Fibroblast of lung (primary cell): ENCODE results near the gene PEPD. TPM values are rescaled to one million over a fixed set of nuclear protein-coding genes. Genes with fewer than 3 reads are reported as not detected.

Source experiments
- DNase-seq, 2 donors: peaks; one replicate each; pipeline versions ENCODE4 v3.0.0 to v3.0.0-alpha.2; 2010; ENCODE audit warnings: low read depth in 2 of 2
- H2AFZ ChIP-seq: 2 replicates; pipeline ENCODE4 v1.5.1; 2012; ENCODE audit warnings: low read length, control low read depth, inconsistent platforms
- H3K27ac ChIP-seq: 2 replicates; pipeline ENCODE4 v1.5.1; 2011; ENCODE audit warnings: low read length, control low read depth; ENCODE audit not compliant: insufficient read depth
- H3K27me3 ChIP-seq: 2 replicates; pipeline ENCODE4 v1.5.1; 2011; ENCODE audit warnings: mild to moderate bottlenecking, low read length; ENCODE audit not compliant: control insufficient read depth, insufficient read depth
- H3K36me3 ChIP-seq: 2 replicates; pipeline ENCODE4 v1.5.1; 2011; ENCODE audit warnings: low read length; ENCODE audit not compliant: control insufficient read depth, insufficient read depth
- H3K4me1 ChIP-seq: 2 replicates; pipeline ENCODE4 v1.5.1; 2011; ENCODE audit warnings: low read length; ENCODE audit not compliant: control insufficient read depth, insufficient read depth; ENCODE audit errors: extremely low read depth
- H3K4me2 ChIP-seq: 2 replicates; pipeline ENCODE4 v1.5.1; 2011; ENCODE audit warnings: low read length, control low read depth; ENCODE audit not compliant: insufficient read depth; ENCODE audit errors: extremely low read depth
- H3K4me3 ChIP-seq, 4 experiments: fragments of 200-600 bp in 1 of 4; sonication (generic) in 1 of 4; replicated peaks in 1 of 4; 2 replicates each; pipeline ENCODE4 v1.5.1; 2011 to 2016; ENCODE audit warnings: low read length in 4 of 4, low read depth in 3 of 4, mild to moderate bottlenecking in 3 of 4, control low read depth in 2 of 4, inconsistent platforms in 1 of 4, mixed read lengths in 1 of 4; ENCODE audit not compliant: insufficient read depth in 1 of 4; ENCODE audit errors: control extremely low read depth in 1 of 4
- H3K79me2 ChIP-seq: 2 replicates; pipeline ENCODE4 v1.5.1; 2012; ENCODE audit warnings: mild to moderate bottlenecking, low read length, inconsistent platforms; ENCODE audit not compliant: control insufficient read depth, insufficient read depth
- H3K9ac ChIP-seq: 2 replicates; pipeline ENCODE4 v1.5.1; 2011; ENCODE audit warnings: mild to moderate bottlenecking, low read length, control low read depth; ENCODE audit not compliant: insufficient read depth
- H3K9me3 ChIP-seq: 2 replicates; pipeline ENCODE4 v1.5.1; 2012; ENCODE audit warnings: low read depth, low read length; ENCODE audit not compliant: control insufficient read depth, insufficient read depth
- H4K20me1 ChIP-seq: 2 replicates; pipeline ENCODE4 v1.5.1; 2011; ENCODE audit warnings: low read length; ENCODE audit not compliant: control insufficient read depth, insufficient read depth; ENCODE audit errors: extremely low read depth
- EZH2 ChIP-seq: IDR thresholded peaks from 2 replicates; pipeline ENCODE4 v1.5.1; 2012; ENCODE audit warnings: low read length, control low read depth, mild to moderate bottlenecking; ENCODE audit errors: missing control alignments
- polyA plus RNA-seq, 2 donors: library from polyadenylated mRNA; depleted of rRNA in 1 of 2; stranded (reverse) in 1 of 2; unstranded in 1 of 2; fragments of >200 nt; gene quantifications; 2 replicates each; pipeline ENCODE4 v1.2.1, GENCODE V29; 2011 to 2012; ENCODE audit warnings: missing spikeins in 1 of 2
- total RNA-seq: library from RNA; depleted of rRNA; stranded (reverse); fragments of >200 nt; gene quantifications from 2 replicates; pipeline ENCODE4 v1.2.1, GENCODE V29; 2014
- TF ChIP-seq, protein P1 (sequence below), 2 donors: IDR thresholded peaks in 1 of 2; conservative IDR thresholded peaks in 1 of 2; 1 replicate in 1 of 2; 2 replicates in 1 of 2; pipeline ENCODE4 v1.5.1; 2011 to 2012; ENCODE audit warnings: low read length in 2 of 2, control low read depth in 1 of 2, inconsistent platforms in 1 of 2, low read depth in 1 of 2, mild to moderate bottlenecking in 1 of 2

Gene PEPD
- total and polyA plus RNA-seq, 2 donors (not counting 1 experiment from before 2014, with no cell fraction given) = 59.8 to 81.9 TPM

DNA sequence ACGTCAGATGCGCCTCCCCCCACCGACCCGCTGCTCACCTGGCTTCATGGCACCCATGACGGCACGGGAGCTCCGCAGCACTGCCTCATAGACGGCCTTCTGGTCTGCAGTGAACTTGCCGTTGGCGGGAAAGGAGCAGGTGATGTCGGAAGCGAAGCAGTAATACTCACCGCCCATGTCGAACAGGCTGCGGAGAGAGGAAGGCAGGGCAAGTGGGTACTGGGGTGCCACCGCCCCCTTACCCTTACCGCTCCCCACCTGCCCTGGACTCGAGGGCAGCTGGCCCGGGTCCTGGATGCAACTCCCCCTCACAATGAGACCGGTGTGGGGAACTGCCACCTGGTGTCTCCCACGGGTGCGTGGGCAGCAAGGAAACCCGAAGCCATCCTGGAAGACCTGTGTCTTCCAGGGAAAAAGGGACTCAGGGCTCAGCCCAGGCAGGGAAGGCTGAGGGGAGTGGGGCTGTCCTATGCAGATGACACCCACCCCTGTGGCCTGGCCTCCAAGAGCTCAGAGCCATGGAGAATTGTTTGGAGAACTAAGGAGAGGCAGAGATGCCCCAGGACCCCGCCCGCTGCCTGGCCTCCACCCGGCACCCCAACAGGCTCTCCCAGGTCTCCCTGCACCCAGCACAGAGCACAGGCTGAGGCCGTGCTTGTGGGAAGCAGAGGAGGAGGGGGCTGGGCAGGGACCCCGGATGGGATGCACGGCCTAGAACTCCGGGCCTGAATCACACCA lies 119.7 kb downstream of the PEPD start:
- Histone ChIP-seq H4K20me1 (no peaks in the 10 kb centered on the region), H3K4me2 (no peak overlapping the region), H3K36me3 (no peaks in the 10 kb centered on the region), H2AFZ (no peak overlapping the region), H3K79me2 (no peaks in the 10 kb centered on the region), H3K4me1 (no peaks in the 10 kb centered on the region), H3K27me3 (no peaks in the 10 kb centered on the region), H3K9me3 (no peaks in the 10 kb centered on the region), H3K9ac (no peak overlapping the region), H3K27ac (no peak overlapping the region), H3K4me3 (no peak overlapping the region)
- no peak for DNase-seq
- no peak for TF ChIP-seq EZH2
- TF ChIP-seq, protein P1, sequence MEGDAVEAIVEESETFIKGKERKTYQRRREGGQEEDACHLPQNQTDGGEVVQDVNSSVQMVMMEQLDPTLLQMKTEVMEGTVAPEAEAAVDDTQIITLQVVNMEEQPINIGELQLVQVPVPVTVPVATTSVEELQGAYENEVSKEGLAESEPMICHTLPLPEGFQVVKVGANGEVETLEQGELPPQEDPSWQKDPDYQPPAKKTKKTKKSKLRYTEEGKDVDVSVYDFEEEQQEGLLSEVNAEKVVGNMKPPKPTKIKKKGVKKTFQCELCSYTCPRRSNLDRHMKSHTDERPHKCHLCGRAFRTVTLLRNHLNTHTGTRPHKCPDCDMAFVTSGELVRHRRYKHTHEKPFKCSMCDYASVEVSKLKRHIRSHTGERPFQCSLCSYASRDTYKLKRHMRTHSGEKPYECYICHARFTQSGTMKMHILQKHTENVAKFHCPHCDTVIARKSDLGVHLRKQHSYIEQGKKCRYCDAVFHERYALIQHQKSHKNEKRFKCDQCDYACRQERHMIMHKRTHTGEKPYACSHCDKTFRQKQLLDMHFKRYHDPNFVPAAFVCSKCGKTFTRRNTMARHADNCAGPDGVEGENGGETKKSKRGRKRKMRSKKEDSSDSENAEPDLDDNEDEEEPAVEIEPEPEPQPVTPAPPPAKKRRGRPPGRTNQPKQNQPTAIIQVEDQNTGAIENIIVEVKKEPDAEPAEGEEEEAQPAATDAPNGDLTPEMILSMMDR (conservative IDR thresholded peaks at IDR 0.05 in 1 of 2, IDR thresholded peaks at IDR 0.05 in 1 of 2; ENCODE audit: low read depth in 1 of 2, low read length in 2 of 2) = no peak

DNA sequence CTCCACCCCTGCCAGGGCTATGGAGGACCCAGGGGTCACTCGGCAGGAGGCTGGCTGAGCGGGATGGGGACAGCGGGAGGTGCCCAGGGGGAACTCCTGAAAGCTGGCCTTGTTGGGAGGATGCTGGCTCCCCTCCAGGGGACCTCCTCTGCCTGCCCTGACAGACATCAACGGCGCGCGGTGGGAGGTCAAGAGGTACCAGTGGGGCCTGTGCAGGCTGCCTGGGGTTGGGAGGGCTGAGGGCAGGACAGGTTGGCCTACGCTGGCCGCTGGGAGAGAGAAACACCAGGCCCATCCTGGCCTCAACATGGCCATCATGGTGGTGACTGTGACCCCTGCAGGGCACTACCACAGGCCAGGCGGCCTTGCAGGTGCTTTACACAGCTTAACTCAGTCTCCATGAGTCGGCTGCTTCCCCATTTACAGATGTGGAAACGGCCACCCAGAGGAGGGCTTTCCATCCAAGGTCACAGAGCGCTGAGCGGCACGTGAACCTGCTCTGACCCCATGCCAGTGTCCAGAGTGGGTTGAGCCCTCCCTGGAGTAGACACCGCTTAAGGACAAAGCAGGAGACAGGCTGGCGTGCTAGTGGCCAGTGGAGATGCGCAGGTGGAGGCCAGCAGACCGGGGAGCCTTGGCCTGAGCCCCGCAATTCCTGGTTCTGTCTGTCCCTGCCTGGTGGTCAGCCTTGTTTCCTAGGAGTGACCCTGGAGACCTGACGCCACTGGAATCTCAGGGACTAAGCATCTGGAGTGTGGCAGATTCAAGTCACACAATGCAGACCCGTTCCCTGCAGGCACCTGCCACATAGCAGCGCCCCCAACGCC lies 120.5 kb downstream of the PEPD start:
- Histone ChIP-seq H3K9ac (no peak overlapping the region), H3K27ac (no peak overlapping the region), H2AFZ (no peak overlapping the region), H3K4me2 (no peak overlapping the region), H3K9me3 (no peaks in the 10 kb centered on the region), H3K79me2 (no peaks in the 10 kb centered on the region), H3K27me3 (no peaks in the 10 kb centered on the region), H3K36me3 (no peaks in the 10 kb centered on the region), H4K20me1 (no peaks in the 10 kb centered on the region), H3K4me1 (no peaks in the 10 kb centered on the region), H3K4me3 (no peak overlapping the region)
- no peak for TF ChIP-seq EZH2
- TF ChIP-seq, protein P1 (conservative IDR thresholded peaks at IDR 0.05 in 1 of 2, IDR thresholded peaks at IDR 0.05 in 1 of 2; ENCODE audit: low read depth in 1 of 2, low read length in 2 of 2) = no peak
- no peak for DNase-seq
